Neutrophil (primary cell): Measurements from ENCODE around the gene LRRTM4.
"Not testable (repeated sequence)": the region's sequence is repeated elsewhere in the genome, so short reads cannot be mapped to it uniquely, and the experiment has no call there.

Experiments
- H3K27ac ChIP-seq: fragments of 200-600 bp; sonication (generic); 2 replicates; pipeline ENCODE4 v1.5.1; 2016; ENCODE audit warnings: mild to moderate bottlenecking, moderate library complexity
- H3K27me3 ChIP-seq: fragments of 200-600 bp; sonication (generic); 2 replicates; pipeline ENCODE4 v1.6.0; 2016; ENCODE audit warnings: mild to moderate bottlenecking
- H3K36me3 ChIP-seq: fragments of 200-600 bp; sonication (generic); 2 replicates; pipeline ENCODE4 v1.5.1; 2017
- H3K4me1 ChIP-seq, 2 experiments: fragments of 200-600 bp in 1 of 2; sonication (generic) in 1 of 2; 1 replicate in 1 of 2; 2 replicates in 1 of 2; pipeline versions ENCODE4 v1.5.1 to v1.6.1; 2013 to 2016; ENCODE audit warnings: low read depth in 1 of 2, low read length in 1 of 2, mild to moderate bottlenecking in 1 of 2, moderate library complexity in 1 of 2; ENCODE audit not compliant: control insufficient read depth in 1 of 2, insufficient read depth in 1 of 2
- H3K4me3 ChIP-seq, 2 experiments: fragments of 200-600 bp in 1 of 2; sonication (generic) in 1 of 2; 1 replicate in 1 of 2; 2 replicates in 1 of 2; pipeline ENCODE4 v1.5.1; 2013 to 2016; ENCODE audit warnings: low read depth in 1 of 2, low read length in 1 of 2, mild to moderate bottlenecking in 1 of 2, moderate library complexity in 1 of 2
- H3K9me3 ChIP-seq: fragments of 200-600 bp; sonication (generic); 2 replicates; pipeline ENCODE4 v1.5.1; 2016
- CTCF ChIP-seq: fragments of 200-600 bp; sonication (generic); IDR thresholded peaks from 2 replicates; pipeline ENCODE4 v1.5.1; 2016; ENCODE audit warnings: antibody characterized with exemption

The LRRTM4 gene

GRCh38 chr2:76713312-76713711 lies 808.9 kb downstream of the LRRTM4 start:
- Histone ChIP-seq H3K27me3 (no peaks in the 10 kb centered on the region), H3K36me3 (no peaks in the 10 kb centered on the region), H3K9me3 (peaks cover 2% of the 10 kb centered on the region), H3K27ac (no peak overlapping the region), H3K4me3 (no peak overlapping the region), H3K4me1 (no peaks in the 10 kb centered on the region)
- no peak for TF ChIP-seq CTCF

GRCh38 chr2:76711490-76711889 lies 810.7 kb downstream of the LRRTM4 start:
- Histone ChIP-seq H3K36me3 (no peaks in the 10 kb centered on the region), H3K4me1 (no peaks in the 10 kb centered on the region), H3K27ac (no peak overlapping the region), H3K9me3 (peaks cover 3% of the 10 kb centered on the region), H3K27me3 (no peaks in the 10 kb centered on the region), H3K4me3 (no peak overlapping the region)
- TF ChIP-seq CTCF, result no peak

DNA sequence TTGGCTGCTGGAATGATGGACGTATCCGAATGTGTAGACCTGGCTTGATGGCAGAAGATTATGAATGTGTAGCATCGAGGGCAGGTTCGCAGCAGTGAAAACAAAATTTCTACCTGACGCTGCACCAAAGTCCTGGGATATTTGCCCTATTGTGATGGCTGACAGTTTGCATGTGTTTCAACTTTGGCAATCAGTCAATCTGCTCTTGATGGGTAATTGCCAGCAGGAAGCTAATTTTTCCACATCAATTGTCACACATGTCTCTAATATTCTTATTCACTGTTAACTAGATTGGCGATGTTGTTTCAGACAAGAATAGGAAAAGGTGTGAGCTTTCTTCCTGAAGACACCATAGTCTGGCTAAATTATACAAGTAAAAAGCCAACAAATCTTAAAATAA lies 821.3 kb downstream of the LRRTM4 start:
- no peaks in the 10 kb centered on the region for H3K36me3 ChIP-seq
- no peak overlapping the region for H3K4me3 ChIP-seq
- no peaks in the 10 kb centered on the region for H3K4me1 ChIP-seq
- no peak for TF ChIP-seq CTCF
- no peaks in the 10 kb centered on the region for H3K9me3 ChIP-seq
- no peak overlapping the region for H3K27ac ChIP-seq
- H3K27me3 ChIP-seq, result no peaks in the 10 kb centered on the region

- not testable (repeated sequence) for H3K36me3 ChIP-seq
Observed at GRCh38 chr2:76697998-76698713, 824.0 kb downstream of the LRRTM4 start.

More at GRCh38 chr2:76697998-76698713, 824.0 kb downstream of the LRRTM4 start:
- H3K9me3 ChIP-seq, H3K4me3 ChIP-seq, H3K27ac ChIP-seq, H3K4me1 ChIP-seq, H3K27me3 ChIP-seq: not testable (repeated sequence)
